SKM-1 treated with dmso at 0.1 percent for 144 hours (cell line): ENCODE results near the gene POU1F1.
A peak's percentile ranks its signal among the peaks of the same experiment; 100 is the strongest.
"Not testable (repeated sequence)": the region's sequence is repeated elsewhere in the genome, so short reads cannot be mapped to it uniquely, and the experiment has no call there.

Experiments used
- DNase-seq: peaks from one replicate; lab custom pipeline; 2025; ENCODE audit not compliant: unreplicated experiment; lab: John Stamatoyannopoulos, UW

Gene POU1F1

GRCh38 chr3:87276484-87276883 lies at the start of gene POU1F1:
Gene POU1F1 (minus strand): TSS chr3:87276584. CDS start chr3:87276462, 122 bp downstream.
- DNase-seq: no peak

GRCh38 chr3:87324609-87325008 lies 48.2 kb upstream of the POU1F1 start:
- no peak for DNase-seq

GRCh38 chr3:87320756-87321626 lies 44.6 kb upstream of the POU1F1 start:
- no peak for DNase-seq

GRCh38 chr3:87318617-87319021 lies 42.2 kb upstream of the POU1F1 start:
- DNase-seq: no peak

GRCh38 chr3:87317779-87318178 lies 41.4 kb upstream of the POU1F1 start:
- no peak for DNase-seq

GRCh38 chr3:87313641-87314040 lies 37.3 kb upstream of the POU1F1 start:
- no peak for DNase-seq

- DNase-seq: no peak
Observed at GRCh38 chr3:87311309-87311708, 34.9 kb upstream of the POU1F1 start.

GRCh38 chr3:87309601-87310000 lies 33.2 kb upstream of the POU1F1 start:
- no peak for DNase-seq

- no peak for DNase-seq
Observed at GRCh38 chr3:87307805-87308204, 31.4 kb upstream of the POU1F1 start.

GRCh38 chr3:87305517-87305916 lies 29.1 kb upstream of the POU1F1 start:
- no peak for DNase-seq

GRCh38 chr3:87305031-87305430 lies 28.6 kb upstream of the POU1F1 start:
- not testable (repeated sequence) for DNase-seq

GRCh38 chr3:87298111-87298718 lies 21.8 kb upstream of the POU1F1 start:
- peak; percentile 25 for DNase-seq

- DNase-seq: no peak
Observed at GRCh38 chr3:87288446-87288845, 12.1 kb upstream of the POU1F1 start.

- DNase-seq: no peak
Observed at GRCh38 chr3:87287011-87287410, 10.6 kb upstream of the POU1F1 start.

- no peak for DNase-seq
Observed at GRCh38 chr3:87272718-87273341, 3.6 kb downstream of the POU1F1 start.

GRCh38 chr3:87270908-87271700 lies 5.3 kb downstream of the POU1F1 start:
- peak; percentile 17 for DNase-seq

GRCh38 chr3:87269723-87270122 lies 6.7 kb downstream of the POU1F1 start:
- no peak for DNase-seq

- no peak for DNase-seq
Observed at GRCh38 chr3:87268646-87269211, 7.7 kb downstream of the POU1F1 start.

- DNase-seq: no peak
Observed at GRCh38 chr3:87267953-87268645, 8.3 kb downstream of the POU1F1 start.

- DNase-seq: no peak
Observed at GRCh38 chr3:87261925-87262324, 14.5 kb downstream of the POU1F1 start.
